Fibroblast of mammary gland (primary cell): ENCODE measurements around the gene DNM2.

ENCODE experiments used
- DNase-seq: peaks from one replicate; pipeline ENCODE4 v3.0.0-alpha.2; 2010; ENCODE audit warnings: low read depth
- H3K4me3 ChIP-seq: 2 replicates; pipeline ENCODE4 v1.5.1; 2011; ENCODE audit warnings: low read depth, mild to moderate bottlenecking, low read length, moderate library complexity; ENCODE audit not compliant: control insufficient read depth
- TF ChIP-seq, protein P1 (sequence below): conservative IDR thresholded peaks from 2 replicates; pipeline ENCODE4 v1.5.1; 2011; ENCODE audit warnings: low read depth, low read length, inconsistent platforms; ENCODE audit not compliant: control insufficient read depth, insufficient read depth

Gene DNM2

DNA sequence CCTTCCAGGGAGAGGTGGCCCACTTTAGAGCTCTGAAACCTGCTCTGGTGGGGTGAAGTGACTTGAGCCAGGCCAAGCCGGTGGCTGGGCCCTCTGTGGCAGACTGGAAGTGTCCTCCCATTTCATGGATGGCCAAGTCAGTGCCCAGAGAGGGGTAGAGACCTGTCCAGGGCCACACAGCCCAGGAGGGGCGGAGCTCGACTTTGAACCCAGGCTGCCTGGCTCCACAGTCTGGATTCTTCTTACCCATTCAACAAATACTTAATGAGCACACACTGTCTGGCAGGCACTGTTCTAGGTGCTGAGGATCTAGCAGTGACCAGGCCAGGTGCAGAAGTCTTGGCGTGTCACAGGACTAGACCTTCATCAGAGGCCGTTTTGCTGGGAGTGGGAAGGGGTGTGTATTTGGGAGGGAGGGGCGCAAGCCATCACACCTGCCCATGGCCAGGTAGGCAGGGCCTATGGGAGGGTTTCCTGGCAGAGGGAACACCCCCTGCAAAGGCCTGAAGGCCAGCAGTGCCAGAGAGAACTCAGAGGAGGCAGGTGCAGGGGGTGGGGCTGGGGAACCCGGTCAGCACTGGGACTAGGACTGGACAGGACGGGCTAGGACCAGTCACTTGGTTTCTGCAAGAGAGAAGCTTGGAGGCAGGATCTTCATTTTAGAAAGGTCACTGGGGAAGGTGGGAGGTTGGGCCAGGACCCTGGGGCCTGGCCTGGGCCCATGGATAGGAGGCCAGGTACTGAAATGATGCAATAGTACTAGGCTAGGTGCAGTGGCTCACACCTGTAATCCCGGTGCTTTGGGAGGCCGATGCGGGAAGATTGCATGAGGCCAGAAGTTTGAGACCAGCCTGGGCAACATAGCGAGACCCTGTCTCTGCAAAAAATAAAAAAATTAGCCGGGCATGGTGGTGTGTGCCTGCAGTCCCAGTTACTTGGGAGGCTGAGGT lies 31.8 kb downstream of the DNM2 start:
- no peak for DNase-seq
- H3K4me3 ChIP-seq: no peak overlapping the region
- TF ChIP-seq, protein P1, sequence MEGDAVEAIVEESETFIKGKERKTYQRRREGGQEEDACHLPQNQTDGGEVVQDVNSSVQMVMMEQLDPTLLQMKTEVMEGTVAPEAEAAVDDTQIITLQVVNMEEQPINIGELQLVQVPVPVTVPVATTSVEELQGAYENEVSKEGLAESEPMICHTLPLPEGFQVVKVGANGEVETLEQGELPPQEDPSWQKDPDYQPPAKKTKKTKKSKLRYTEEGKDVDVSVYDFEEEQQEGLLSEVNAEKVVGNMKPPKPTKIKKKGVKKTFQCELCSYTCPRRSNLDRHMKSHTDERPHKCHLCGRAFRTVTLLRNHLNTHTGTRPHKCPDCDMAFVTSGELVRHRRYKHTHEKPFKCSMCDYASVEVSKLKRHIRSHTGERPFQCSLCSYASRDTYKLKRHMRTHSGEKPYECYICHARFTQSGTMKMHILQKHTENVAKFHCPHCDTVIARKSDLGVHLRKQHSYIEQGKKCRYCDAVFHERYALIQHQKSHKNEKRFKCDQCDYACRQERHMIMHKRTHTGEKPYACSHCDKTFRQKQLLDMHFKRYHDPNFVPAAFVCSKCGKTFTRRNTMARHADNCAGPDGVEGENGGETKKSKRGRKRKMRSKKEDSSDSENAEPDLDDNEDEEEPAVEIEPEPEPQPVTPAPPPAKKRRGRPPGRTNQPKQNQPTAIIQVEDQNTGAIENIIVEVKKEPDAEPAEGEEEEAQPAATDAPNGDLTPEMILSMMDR: no peak

DNA sequence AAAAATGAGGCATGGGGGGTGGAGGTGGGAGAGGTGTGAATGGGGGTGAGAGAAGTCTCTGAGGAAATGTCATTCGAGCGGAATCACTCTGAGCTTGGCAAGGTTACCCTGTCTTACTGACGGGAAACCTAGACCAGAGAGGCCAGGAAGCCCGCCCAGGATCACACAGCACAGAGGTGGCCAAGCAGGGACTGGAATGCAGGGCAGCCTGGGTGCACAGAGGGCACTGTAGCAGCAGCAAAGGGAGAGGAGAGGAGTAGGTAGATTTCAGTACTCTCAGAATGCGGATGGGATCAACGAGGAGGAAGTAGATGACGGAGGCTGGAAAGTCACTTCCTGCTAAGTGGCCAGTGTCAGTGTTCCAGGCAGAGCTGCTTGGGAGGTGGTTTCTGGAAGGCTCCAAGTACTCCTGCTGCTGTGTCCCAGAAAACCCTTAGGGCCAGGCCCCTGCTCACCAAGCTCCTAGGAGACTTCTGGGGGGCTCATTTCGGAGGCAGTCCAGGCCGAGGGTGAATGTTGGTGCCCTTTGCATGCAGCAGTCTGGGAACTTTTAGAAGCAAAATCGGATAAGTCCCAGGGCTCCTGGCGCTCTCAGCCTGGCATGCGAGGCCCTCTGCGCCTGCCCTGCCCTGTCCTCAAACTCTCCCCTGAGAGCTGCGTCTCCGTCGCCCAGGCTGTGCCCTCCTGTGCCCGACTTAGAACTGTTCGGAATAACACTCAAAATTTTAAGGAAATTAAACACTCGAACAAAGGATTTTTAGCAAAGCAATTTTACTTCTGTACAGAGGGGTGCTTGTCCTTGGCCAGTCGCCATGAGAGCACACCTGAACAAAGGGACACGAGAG lies 33.5 kb downstream of the DNM2 start:
- no peak overlapping the region for H3K4me3 ChIP-seq
- DNase-seq: no peak
- TF ChIP-seq, protein P1: no peak

DNA sequence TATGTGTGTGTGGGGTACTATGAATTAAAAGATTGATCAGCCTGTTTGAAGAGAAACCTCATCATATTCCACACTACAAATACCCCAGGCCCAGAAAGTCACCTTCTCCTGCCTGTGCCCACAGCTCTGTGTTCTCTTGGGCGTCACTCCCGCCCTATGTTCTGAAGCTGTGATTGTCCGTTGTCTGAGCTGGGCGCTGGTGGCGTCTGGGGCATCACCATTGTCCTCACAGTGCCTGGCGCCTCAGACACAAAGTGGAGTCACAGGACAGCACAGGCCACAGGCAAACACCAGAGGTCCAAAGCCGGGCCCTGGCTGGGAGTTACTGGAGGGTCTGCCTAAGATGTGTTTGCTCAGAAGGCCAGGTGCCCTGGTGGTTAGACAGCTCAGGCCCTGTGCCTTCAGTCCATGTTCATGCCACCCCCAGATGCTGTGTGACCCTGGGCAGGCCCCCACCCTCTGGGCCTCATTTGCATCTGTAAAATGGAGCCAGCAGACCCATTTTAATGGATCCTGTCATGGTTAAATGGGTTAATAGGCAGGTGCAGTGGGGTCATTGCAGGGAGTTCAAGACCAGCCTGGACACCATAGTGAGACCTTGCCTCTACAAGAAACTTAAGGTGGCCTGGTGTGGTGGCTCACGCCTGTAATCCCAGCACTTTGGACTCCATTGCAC lies 34.5 kb downstream of the DNM2 start:
- TF ChIP-seq, protein P1: no peak
- no peak overlapping the region for H3K4me3 ChIP-seq
- no peak for DNase-seq

DNA sequence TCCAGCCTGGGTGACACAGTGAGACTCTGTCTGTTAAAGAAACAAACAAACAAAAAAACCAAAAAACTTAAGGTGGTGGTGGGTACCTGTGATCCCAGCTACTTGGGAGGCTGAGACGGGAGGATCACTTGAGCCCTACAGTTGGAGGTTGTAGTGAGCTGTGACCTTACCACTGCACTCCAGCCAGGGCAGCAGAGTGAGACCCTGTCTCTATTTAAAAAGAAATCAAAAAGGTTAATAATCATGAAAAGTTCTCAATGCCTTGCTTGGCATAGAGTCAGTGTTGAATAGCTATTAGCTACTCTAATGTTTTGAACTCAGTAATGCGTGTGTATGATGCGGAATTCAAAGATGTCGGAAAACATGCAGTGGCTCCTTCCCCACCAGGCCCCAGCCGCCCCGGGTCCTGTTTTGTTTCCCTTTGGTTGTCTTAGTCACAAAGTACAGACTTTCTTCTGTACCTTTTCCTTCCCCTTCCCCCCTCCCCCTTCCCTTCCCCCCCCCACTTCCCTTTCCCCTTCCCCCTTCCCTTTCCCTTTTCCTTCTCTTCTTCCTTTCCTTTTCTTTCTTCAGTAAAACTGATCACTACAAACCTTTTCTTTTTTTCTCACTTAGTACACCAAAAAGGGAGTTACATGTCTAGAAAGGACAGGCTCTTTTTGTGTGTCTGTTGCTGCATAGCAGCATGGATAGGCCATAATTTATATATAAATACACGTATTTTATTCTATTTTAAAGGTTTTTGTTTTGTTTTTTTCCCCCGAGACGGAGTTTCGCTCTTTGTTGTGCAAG lies 35.2 kb downstream of the DNM2 start:
- no peak for DNase-seq
- no peak overlapping the region for H3K4me3 ChIP-seq

DNA sequence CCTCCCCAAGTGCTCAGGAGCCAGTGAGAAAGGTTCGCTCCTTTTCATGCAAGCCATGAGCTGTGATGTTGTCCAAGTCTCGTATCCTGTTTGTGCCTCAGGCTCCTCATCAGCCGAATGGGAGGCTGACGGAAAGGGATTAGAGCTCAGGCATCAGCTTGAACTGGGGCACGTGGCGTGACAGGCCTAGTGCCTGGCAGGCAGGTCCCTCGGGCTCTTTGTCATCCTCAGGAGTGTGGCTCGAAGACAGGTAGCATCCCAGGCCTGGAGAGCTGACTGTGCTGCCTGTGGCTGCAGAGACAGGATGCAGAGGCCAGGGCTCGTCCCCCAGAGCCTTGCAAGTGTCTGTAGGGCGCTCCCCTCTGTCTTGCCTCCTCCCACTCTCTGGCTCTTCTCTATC lies 38.5 kb downstream of the DNM2 start:
- no peak overlapping the region for H3K4me3 ChIP-seq
- TF ChIP-seq, protein P1: no peak
- no peak for DNase-seq

More for the DNA sequence above, 35.2 kb downstream of the DNM2 start:
- TF ChIP-seq, protein P1: no peak
